ENCODE measurements around the gene PTPRQ. TPM values are rescaled to one million over a fixed set of nuclear protein-coding genes. Genes with fewer than 3 reads are reported as not detected.

The PTPRQ gene
- total and polyA plus RNA-seq, 2 of the 8 experiments (the other 6 are each of a cell fraction or from before 2014, with no cell fraction given): not detected

GRCh38 chr12:80472236-80472635 lies 28.2 kb downstream of the PTPRQ start:
- H3K79me1 ChIP-seq (ENCODE audit: low read depth, low read length): no peaks in the 10 kb centered on the region
- no peaks in the 10 kb centered on the region for H3K23me2 ChIP-seq (ENCODE audit: low read depth, low read length)
- no peak overlapping the region for H2BK15ac ChIP-seq (ENCODE audit: low read length)
- no peak overlapping the region for H3K14ac ChIP-seq (ENCODE audit: insufficient read length)
- H3K27ac ChIP-seq (ENCODE audit: low read depth, low read length): no peak overlapping the region
- H3K36me3 ChIP-seq (ENCODE audit: control insufficient read depth in 2 of 4, insufficient read depth in 4 of 4, low read length in 3 of 4): no peaks in the 10 kb centered on the region
- CTCF ChIA-PET (ENCODE audit: partially characterized antibody): interaction anchor here (1.0 to 2.1 kb wide), 8 partner anchors 15 to 206 kb away, joined by 3 to 9 read pairs (median 4); no protein-coding TSS in a partner anchor
- no peak overlapping the region for H3K56ac ChIP-seq (replicated peaks; ENCODE audit: insufficient read length, low read depth, low read length)
- H3K4me2 ChIP-seq (ENCODE audit: insufficient read depth in 1 of 2, low read depth in 2 of 2, low read length in 2 of 2): no peak overlapping the region
- H3K23ac ChIP-seq (ENCODE audit: insufficient read length): no peak overlapping the region
- no peaks in the 10 kb centered on the region for H3K9me3 ChIP-seq (ENCODE audit: insufficient read depth in 2 of 2, low read depth in 1 of 2, low read length in 1 of 2)
- FAIRE-seq (no peak), DNase-seq (ENCODE audit: low read depth in 1 of 2, low spot score in 2 of 2) (no peak)
- no peaks in the 10 kb centered on the region for H3K27me3 ChIP-seq (replicated peaks in 1 of 4; ENCODE audit: control insufficient read depth in 3 of 4, extremely low read depth in 1 of 4, insufficient read depth in 3 of 4, low read length in 3 of 4)
- POLR2A ChIA-PET (ENCODE audit: partially characterized antibody): no interaction called here
- no peak overlapping the region for H2BK120ac ChIP-seq (replicated peaks; ENCODE audit: low read depth, low read length)
- no peak overlapping the region for H2BK5ac ChIP-seq (ENCODE audit: low read depth, low read length)
- no peak overlapping the region for H4K91ac ChIP-seq (replicated peaks; ENCODE audit: insufficient read length, low read length)
- no peak overlapping the region for H2AK5ac ChIP-seq (ENCODE audit: low read depth, low read length)
- H4K5ac ChIP-seq (ENCODE audit: insufficient read length, low read depth, low read length): no peak overlapping the region
- no peak overlapping the region for H3K4me3 ChIP-seq (ENCODE audit: extremely low read depth in 1 of 4, insufficient read depth in 2 of 4, low read depth in 3 of 4, low read length in 4 of 4)
- no peak overlapping the region for H2BK20ac ChIP-seq (ENCODE audit: low read length)
- no peak overlapping the region for H2AFZ ChIP-seq (ENCODE audit: low read length)
- H3K4ac ChIP-seq (replicated peaks; ENCODE audit: insufficient read length, low read depth, low read length): no peak overlapping the region
- no peak overlapping the region for H3K9ac ChIP-seq (replicated peaks in 1 of 4; ENCODE audit: extremely low read depth in 1 of 4, low read depth in 3 of 4, low read length in 3 of 4)
- H4K20me1 ChIP-seq (replicated peaks in 1 of 2; ENCODE audit: control insufficient read depth in 1 of 2, insufficient read depth in 2 of 2, low read length in 2 of 2): no peaks in the 10 kb centered on the region
- peaks cover 0 to 2% (median 0%) of the 10 kb centered on the region in 4 experiments; a peak in 2 of 7 replicates for H3K4me1 ChIP-seq (replicated peaks in 1 of 4; ENCODE audit: control insufficient read depth in 3 of 4, insufficient read depth in 4 of 4, low read length in 3 of 4)
- no peak overlapping the region for H3K18ac ChIP-seq (ENCODE audit: extremely low read depth, low read length)
- no peak overlapping the region for H4K8ac ChIP-seq (ENCODE audit: extremely low read depth, insufficient read depth, low read length)
- H2BK12ac ChIP-seq (ENCODE audit: low read depth, low read length): no peak overlapping the region
- TF ChIP-seq, protein P1, sequence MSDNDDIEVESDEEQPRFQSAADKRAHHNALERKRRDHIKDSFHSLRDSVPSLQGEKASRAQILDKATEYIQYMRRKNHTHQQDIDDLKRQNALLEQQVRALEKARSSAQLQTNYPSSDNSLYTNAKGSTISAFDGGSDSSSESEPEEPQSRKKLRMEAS (IDR thresholded peaks at IDR 0.05): no peak
- TF ChIP-seq RAD21 (IDR thresholded peaks at IDR 0.05 in 1 of 2, conservative IDR thresholded peaks at IDR 0.05 in 1 of 2; ENCODE audit: low read depth in 2 of 2, low read length in 2 of 2) (no peak), PHF8 (conservative IDR thresholded peaks at IDR 0.05; ENCODE audit: low read depth, low read length) (no peak), YY1 (IDR thresholded peaks at IDR 0.05; ENCODE audit: low read depth, low read length) (no peak), GABPA (IDR thresholded peaks at IDR 0.05; ENCODE audit: borderline replicate concordance, insufficient read depth, low read length) (no peak), EP300 (IDR thresholded peaks at IDR 0.05; ENCODE audit: borderline replicate concordance in 1 of 2, low read depth in 2 of 2, low read length in 2 of 2) (no peak), SP4 (IDR thresholded peaks at IDR 0.05; ENCODE audit: low read length) (no peak), CBX8 (IDR thresholded peaks at IDR 0.05; ENCODE audit: borderline replicate concordance, low read depth, low read length) (no peak), SP1 (IDR thresholded peaks at IDR 0.05; ENCODE audit: low read depth, low read length) (no peak)
- H3K79me2 ChIP-seq (ENCODE audit: control insufficient read depth in 1 of 2, insufficient read depth in 2 of 2, low read length in 2 of 2): no peaks in the 10 kb centered on the region

Data from H1 (cell line).